ENCODE results near the gene RTL9. TPM values are rescaled to one million over a fixed set of nuclear protein-coding genes. Genes with fewer than 3 reads are reported as not detected.

Gene RTL9
- total and polyA plus RNA-seq, 9 of the 15 experiments (the other 6 are each of a cell fraction or from before 2014, with no cell fraction given), result 0.04 to 0.35 (median 0.13) TPM; not detected in 1

DNA sequence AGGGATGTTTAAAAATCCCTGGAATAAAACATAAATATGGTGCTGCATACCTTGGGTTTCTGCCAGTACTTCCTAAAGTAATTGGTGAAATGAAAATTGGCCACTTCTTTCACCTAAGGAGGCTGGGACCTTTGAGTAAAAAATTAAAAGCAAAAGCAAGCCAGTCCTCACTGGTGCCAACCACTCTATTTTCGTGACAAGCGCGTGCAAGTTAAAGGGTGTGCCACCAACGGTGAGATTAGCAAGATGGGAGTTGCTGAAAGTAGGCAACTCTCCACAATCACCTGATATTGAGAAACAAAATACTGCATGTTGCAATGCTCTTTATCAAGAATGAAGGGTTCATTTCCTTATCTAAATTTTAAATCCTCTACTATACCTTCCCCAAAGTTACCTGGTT is 19.7 kb upstream of the RTL9 start (continued):
- TF ChIP-seq, protein P1, sequence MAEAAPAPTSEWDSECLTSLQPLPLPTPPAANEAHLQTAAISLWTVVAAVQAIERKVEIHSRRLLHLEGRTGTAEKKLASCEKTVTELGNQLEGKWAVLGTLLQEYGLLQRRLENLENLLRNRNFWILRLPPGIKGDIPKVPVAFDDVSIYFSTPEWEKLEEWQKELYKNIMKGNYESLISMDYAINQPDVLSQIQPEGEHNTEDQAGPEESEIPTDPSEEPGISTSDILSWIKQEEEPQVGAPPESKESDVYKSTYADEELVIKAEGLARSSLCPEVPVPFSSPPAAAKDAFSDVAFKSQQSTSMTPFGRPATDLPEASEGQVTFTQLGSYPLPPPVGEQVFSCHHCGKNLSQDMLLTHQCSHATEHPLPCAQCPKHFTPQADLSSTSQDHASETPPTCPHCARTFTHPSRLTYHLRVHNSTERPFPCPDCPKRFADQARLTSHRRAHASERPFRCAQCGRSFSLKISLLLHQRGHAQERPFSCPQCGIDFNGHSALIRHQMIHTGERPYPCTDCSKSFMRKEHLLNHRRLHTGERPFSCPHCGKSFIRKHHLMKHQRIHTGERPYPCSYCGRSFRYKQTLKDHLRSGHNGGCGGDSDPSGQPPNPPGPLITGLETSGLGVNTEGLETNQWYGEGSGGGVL (CRISPR knock-in tag; IDR thresholded peaks at IDR 0.05), result no peak
- no peak for TF ChIP-seq EWSR1 (IDR thresholded peaks at IDR 0.05; ENCODE audit: borderline replicate concordance, low read depth, partially characterized antibody)

DNA sequence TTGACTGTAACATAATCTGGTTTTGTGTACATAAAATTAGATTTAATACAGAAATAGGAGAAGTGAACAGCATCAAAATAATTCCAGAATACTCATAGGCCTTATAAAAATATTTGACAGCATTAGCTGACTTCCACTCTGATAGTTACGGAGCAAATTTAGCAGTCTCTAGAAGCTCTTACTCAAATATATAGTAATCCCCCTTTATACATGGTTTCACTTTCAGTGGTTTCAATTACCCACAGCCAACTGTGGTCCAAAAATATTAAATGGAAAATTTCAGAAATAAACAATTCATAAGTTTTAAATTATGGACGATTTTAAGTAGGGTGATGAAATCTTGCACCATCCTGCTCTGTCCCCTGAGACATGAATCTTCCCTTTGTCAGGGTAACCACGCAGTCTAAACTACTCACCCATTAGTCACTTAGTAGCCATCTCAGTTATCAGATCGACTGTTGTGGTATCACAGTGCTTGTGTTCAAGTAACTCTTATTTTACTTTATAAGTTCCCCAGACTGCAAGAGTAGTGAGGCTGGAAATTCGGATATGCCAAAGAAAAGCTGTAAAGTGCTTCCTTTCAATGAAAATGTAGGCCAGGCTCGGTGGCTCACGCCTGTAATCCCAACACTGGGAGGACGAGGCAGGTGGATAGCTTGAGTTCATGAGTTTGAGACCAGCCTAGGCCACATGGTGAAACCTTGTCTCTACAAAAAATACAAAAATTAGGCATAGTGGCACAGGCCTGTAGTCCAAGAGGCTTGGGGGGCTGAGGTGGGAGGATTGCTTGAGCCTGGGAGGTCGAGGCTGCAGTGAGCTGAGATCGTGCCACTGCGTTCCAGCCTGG is 17.2 kb upstream of the RTL9 start:
- H3K9me3 ChIP-seq (replicated peaks; ENCODE audit: control insufficient read depth, insufficient read depth, low read depth, low read length), result no peaks in the 10 kb centered on the region; the same call in 1 of the 2 replicates
- ATAC-seq (peak; percentile 94), DNase-seq (ENCODE audit: extremely low read depth in 1 of 4, low spot score in 3 of 4) (peak in 1 of 4 experiments; percentile 46), FAIRE-seq (peak; percentile 37)
- ChIA-PET CTCF (ENCODE audit: low intra/inter-chr PET ratio) (no interaction called here), POLR2A (interaction anchor here (1.0 kb wide), 1 partner anchor 23 kb away, joined by 3 read pairs; the partner anchor contains the start of gene AMMECR1)
- no peak overlapping the region for H3K4me3 ChIP-seq
- no peaks in the 10 kb centered on the region for H3K27me3 ChIP-seq (ENCODE audit: control insufficient read depth in 2 of 2, insufficient read depth in 2 of 2, low read length in 2 of 2)
- 53% methylated on average over 11 of the region's 11 CpGs for WGBS (ENCODE audit: insufficient coverage, low coverage, missing lambda C conversion rate)
- H3K9ac ChIP-seq (ENCODE audit: insufficient read depth in 1 of 2, low read depth in 2 of 2, low read length in 2 of 2), result peak overlapping the region in 1 of 2 experiments; percentile 16; a peak in 1 of 4 replicates
- 0 out of 2 replicates have a peak overlapping the region, but pooled peaks have one; percentile 6 for H3K4me2 ChIP-seq (ENCODE audit: insufficient read depth, low read length)
- H3K27ac ChIP-seq (ENCODE audit: extremely low read depth, low read depth, low read length), result no peak overlapping the region; the same call in 2 of the 3 replicates
- no peaks in the 10 kb centered on the region for H3K9me1 ChIP-seq (ENCODE audit: control insufficient read depth, insufficient read depth, low read length)
- H2AFZ ChIP-seq (ENCODE audit: low read depth, low read length), result peak overlapping the region; percentile 67
- H4K20me1 ChIP-seq (replicated peaks; ENCODE audit: control insufficient read depth, insufficient read depth, low read length), result no peaks in the 10 kb centered on the region
- H3K36me3 ChIP-seq (ENCODE audit: control insufficient read depth, insufficient read depth, low read length), result no peaks in the 10 kb centered on the region
- in situ Hi-C loops (cut with MboI), result no loop called here
- H3K4me1 ChIP-seq (replicated peaks in 1 of 2; ENCODE audit: control insufficient read depth in 2 of 2, insufficient read depth in 2 of 2, low read length in 2 of 2), result peaks cover 0 to 3% of the 10 kb centered on the region in 2 experiments; a peak in 1 of 5 replicates
- H3K79me2 ChIP-seq (ENCODE audit: control insufficient read depth, insufficient read depth, low read length), result no peaks in the 10 kb centered on the region
- BruUV-seq (replicated peaks), result no TSS peak
- intact Hi-C loops (cut with micrococcal nuclease), result no loop called here
- TF ChIP-seq EGR1 (conservative IDR thresholded peaks at IDR 0.05) (no peak), MCM2 (IDR thresholded peaks at IDR 0.05; ENCODE audit: low read depth) (no peak), MYBL2 (IDR thresholded peaks at IDR 0.05; ENCODE audit: low read depth) (no peak), MYBL2 (CRISPR knock-in tag; IDR thresholded peaks at IDR 0.05; ENCODE audit: borderline replicate concordance) (no peak), DNMT1 (IDR thresholded peaks at IDR 0.05) (no peak), CBX5 (IDR thresholded peaks at IDR 0.05; ENCODE audit: borderline replicate concordance, low read depth) (no peak), EP300 (IDR thresholded peaks at IDR 0.05; ENCODE audit: low read length) (peak; percentile 37; the same call in 1 of the 2 replicates), EP400 (IDR thresholded peaks at IDR 0.05) (peak; percentile 60), TFAM (CRISPR knock-in tag; conservative IDR thresholded peaks at IDR 0.05) (no peak), ZNF212 (CRISPR knock-in tag; IDR thresholded peaks at IDR 0.05) (no peak), RBM25 (IDR thresholded peaks at IDR 0.05; ENCODE audit: low read depth, low read length, severe bottlenecking) (no peak)
- TF ChIP-seq, protein P2, sequence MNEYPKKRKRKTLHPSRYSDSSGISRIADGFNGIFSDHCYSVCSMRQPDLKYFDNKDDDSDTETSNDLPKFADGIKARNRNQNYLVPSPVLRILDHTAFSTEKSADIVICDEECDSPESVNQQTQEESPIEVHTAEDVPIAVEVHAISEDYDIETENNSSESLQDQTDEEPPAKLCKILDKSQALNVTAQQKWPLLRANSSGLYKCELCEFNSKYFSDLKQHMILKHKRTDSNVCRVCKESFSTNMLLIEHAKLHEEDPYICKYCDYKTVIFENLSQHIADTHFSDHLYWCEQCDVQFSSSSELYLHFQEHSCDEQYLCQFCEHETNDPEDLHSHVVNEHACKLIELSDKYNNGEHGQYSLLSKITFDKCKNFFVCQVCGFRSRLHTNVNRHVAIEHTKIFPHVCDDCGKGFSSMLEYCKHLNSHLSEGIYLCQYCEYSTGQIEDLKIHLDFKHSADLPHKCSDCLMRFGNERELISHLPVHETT (CRISPR knock-in tag; conservative IDR thresholded peaks at IDR 0.05 in 1 of 2, IDR thresholded peaks at IDR 0.05 in 1 of 2), result no peak
- TF ChIP-seq, protein P3, sequence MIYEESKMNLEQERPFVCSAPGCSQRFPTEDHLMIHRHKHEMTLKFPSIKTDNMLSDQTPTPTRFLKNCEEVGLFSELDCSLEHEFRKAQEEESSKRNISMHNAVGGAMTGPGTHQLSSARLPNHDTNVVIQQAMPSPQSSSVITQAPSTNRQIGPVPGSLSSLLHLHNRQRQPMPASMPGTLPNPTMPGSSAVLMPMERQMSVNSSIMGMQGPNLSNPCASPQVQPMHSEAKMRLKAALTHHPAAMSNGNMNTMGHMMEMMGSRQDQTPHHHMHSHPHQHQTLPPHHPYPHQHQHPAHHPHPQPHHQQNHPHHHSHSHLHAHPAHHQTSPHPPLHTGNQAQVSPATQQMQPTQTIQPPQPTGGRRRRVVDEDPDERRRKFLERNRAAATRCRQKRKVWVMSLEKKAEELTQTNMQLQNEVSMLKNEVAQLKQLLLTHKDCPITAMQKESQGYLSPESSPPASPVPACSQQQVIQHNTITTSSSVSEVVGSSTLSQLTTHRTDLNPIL (CRISPR knock-in tag; IDR thresholded peaks at IDR 0.05), result no peak

Data from K562 (cell line).